ENCODE measurements around the gene L3MBTL3.

The L3MBTL3 gene

DNA sequence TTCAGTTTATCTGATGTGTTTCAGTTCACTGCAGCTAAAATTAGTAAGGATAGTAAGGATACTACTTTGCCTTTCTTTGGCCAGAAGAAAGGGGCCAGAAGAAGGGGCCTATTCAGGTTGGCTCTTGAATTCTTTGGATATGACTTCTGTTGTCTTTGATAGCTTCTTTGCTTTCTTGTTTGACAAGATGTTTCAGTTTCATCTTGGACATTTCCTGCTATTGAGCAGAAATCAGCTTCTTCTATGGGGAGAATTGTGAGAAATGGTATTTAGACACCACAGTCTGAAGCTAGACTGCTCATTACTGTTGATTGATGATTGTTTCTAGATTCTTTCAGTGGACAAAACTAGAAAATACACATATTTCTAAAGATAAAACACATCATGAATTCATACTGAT lies 23.2 kb downstream of the L3MBTL3 start:
- no peaks in the 10 kb centered on the region; the same call in 1 of the 2 replicates for H3K36me3 ChIP-seq (ENCODE audit: insufficient read depth, low read length)
- no peak overlapping the region for H3K9ac ChIP-seq (ENCODE audit: low read depth, low read length)
- H3K9me3 ChIP-seq (ENCODE audit: control insufficient read depth, insufficient read depth, low read length) = no peaks in the 10 kb centered on the region
- 0 out of 2 replicates have a peak, but pooled peaks cover 5% of the 10 kb centered on the region for H3K4me1 ChIP-seq (ENCODE audit: insufficient read depth, low read length)

GRCh38 chr6:130043344-130043743 lies 25.0 kb downstream of the L3MBTL3 start:
- no peaks in the 10 kb centered on the region; the same call in 1 of the 2 replicates for H3K36me3 ChIP-seq (ENCODE audit: insufficient read depth, low read length)
- H3K9me3 ChIP-seq (ENCODE audit: control insufficient read depth, insufficient read depth, low read length) = no peaks in the 10 kb centered on the region
- H3K4me1 ChIP-seq (ENCODE audit: insufficient read depth, low read length) = 0 out of 2 replicates have a peak, but pooled peaks cover 5% of the 10 kb centered on the region
- no peak overlapping the region for H3K9ac ChIP-seq (ENCODE audit: low read depth, low read length)

GRCh38 chr6:130045622-130046021 lies 27.2 kb downstream of the L3MBTL3 start:
- Histone ChIP-seq H3K9ac (ENCODE audit: low read depth, low read length) (no peak overlapping the region), H3K4me1 (ENCODE audit: insufficient read depth, low read length) (0 out of 2 replicates have a peak, but pooled peaks cover 5% of the 10 kb centered on the region), H3K9me3 (ENCODE audit: control insufficient read depth, insufficient read depth, low read length) (no peaks in the 10 kb centered on the region), H3K36me3 (ENCODE audit: insufficient read depth, low read length) (no peaks in the 10 kb centered on the region; the same call in 1 of the 2 replicates)

DNA sequence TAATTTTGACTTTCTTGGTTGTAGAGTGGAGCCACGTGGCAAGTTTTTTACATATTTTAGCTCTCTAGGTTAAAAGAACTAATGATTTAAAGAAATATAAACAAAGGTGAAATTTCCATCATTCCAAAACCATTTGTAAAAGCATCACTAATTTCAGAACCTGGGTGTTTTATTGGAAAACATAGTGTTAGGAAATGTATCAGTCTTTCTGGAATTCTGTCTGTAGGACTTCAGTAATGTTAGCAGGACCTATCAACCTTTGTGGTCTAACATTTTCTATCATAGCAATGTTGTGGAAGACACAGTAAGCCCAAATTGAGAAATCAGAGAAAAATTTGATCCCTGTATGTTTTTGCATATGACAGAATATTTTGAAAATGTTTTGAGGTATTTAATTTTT lies 28.3 kb downstream of the L3MBTL3 start:
- Histone ChIP-seq H3K36me3 (ENCODE audit: insufficient read depth, low read length) (no peaks in the 10 kb centered on the region; the same call in 1 of the 2 replicates), H3K9ac (ENCODE audit: low read depth, low read length) (no peak overlapping the region), H3K4me1 (ENCODE audit: insufficient read depth, low read length) (0 out of 2 replicates have a peak, but pooled peaks cover 5% of the 10 kb centered on the region), H3K9me3 (ENCODE audit: control insufficient read depth, insufficient read depth, low read length) (no peaks in the 10 kb centered on the region)

DNA sequence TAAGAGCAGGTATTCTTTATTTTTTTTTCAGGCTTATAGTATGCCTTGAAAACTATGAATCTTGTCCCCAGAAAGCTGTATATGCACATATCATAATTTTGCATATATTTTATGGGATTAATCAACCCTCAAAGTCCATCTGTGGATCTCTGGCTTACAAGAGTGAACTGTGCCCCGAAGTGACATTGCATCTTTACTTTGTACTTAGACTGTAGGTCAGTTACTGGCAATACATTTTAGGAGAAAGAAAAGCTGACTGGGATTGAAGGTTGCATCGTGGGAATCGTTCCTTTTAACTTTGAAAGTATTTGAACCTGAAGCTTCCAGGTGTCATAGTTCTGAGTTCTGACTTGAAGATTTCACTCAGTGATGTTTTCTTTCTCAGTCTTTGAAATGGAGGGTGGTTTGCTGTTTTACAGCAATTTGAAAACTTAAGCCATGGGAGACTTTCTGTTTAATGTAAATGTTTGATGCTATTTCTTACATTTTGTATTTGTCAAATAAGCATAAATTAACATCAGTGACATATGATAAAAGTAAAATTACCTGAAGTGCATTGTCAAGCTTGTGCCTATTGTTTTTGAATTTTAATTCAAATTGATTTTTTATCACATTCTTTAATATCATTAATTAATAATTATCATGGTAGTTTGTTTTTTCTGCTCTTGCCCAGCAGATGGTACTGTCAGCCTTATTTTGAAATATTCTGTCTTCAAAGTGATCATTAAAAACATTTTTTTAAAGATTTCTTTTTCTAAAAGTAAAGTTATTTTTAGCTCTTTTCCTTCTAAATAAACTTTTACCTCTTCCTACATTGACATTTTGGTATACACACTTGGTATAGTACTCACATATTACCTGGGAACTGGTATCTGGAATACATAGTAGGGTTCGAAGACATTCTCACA lies 29.0 kb downstream of the L3MBTL3 start:
- Histone ChIP-seq H3K36me3 (ENCODE audit: insufficient read depth, low read length) (no peaks in the 10 kb centered on the region; the same call in 1 of the 2 replicates), H3K4me1 (ENCODE audit: insufficient read depth, low read length) (0 out of 2 replicates have a peak, but pooled peaks cover 5% of the 10 kb centered on the region), H3K9ac (ENCODE audit: low read depth, low read length) (no peak overlapping the region), H3K9me3 (ENCODE audit: control insufficient read depth, insufficient read depth, low read length) (no peaks in the 10 kb centered on the region)

DNA sequence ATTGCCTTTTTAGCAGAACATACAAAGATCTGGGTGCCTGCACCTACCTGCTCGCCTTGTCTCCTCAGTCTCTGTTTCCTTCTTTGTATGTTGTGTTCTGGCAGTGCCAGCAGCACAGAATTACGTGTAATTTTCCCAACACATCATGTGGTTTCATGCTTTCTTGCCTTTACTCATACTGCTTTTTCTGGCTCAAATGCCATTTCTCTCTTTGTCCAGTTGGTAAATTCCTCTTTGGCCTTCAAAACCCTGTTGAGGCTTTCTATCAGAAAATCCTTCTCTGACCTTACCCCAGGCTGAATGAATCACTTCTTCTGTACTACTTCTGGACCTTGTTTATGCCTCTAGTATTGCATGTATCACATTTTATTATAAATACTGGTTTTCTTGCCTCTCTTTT lies 31.8 kb downstream of the L3MBTL3 start:
- H3K9ac ChIP-seq (ENCODE audit: low read depth, low read length) = no peak overlapping the region
- no peaks in the 10 kb centered on the region; the same call in 1 of the 2 replicates for H3K36me3 ChIP-seq (ENCODE audit: insufficient read depth, low read length)
- no peaks in the 10 kb centered on the region for H3K4me1 ChIP-seq (ENCODE audit: insufficient read depth, low read length)
- H3K9me3 ChIP-seq (ENCODE audit: control insufficient read depth, insufficient read depth, low read length) = no peaks in the 10 kb centered on the region

DNA sequence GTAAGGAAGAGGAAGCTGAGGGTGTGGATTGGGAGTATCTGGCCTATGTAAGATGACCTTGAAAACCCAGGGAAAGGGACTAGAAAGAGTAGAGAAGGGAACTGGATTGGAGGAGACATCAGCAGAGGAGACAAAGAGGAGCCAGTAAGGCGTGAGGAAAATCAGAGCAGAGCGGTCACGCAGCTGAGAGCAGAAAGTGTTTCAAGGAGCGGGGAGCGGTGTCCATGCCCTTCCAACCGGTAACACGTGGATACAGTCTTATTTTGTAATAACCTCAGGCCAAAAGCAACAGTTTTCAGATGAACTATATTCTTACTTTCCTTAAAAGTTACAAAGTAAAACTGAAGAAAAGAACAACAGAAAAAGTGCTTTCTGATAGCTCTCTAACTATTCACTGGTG lies 36.3 kb downstream of the L3MBTL3 start:
- Histone ChIP-seq H3K9me3 (ENCODE audit: control insufficient read depth, insufficient read depth, low read length) (no peaks in the 10 kb centered on the region), H3K9ac (ENCODE audit: low read depth, low read length) (no peak overlapping the region), H3K4me1 (ENCODE audit: insufficient read depth, low read length) (no peaks in the 10 kb centered on the region), H3K36me3 (ENCODE audit: insufficient read depth, low read length) (peaks cover 4% of the 10 kb centered on the region; the same call in 1 of the 2 replicates)

DNA sequence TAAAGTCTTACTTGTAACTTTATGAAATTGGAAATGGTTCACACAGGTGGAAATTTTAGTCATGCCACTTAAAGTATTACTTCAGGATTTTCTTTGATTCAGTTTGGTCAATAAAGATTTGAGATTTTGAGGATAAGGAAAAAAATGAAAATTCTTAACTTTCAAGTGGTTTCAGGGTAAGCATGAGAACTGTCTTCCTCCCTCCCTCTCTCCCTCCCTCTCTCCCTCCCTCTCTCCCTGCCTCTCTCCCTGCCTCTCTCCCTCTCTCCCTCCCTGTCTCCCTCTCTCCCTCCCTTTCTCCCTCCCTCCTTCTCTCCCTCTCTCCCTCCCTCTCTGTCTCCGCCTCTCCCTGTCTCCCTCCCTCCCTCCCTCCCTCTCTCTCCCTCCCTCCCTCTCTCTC lies 36.9 kb downstream of the L3MBTL3 start:
- H3K9ac ChIP-seq (ENCODE audit: low read depth, low read length) = no peak overlapping the region
- H3K36me3 ChIP-seq (ENCODE audit: insufficient read depth, low read length) = peaks cover 4% of the 10 kb centered on the region; the same call in 1 of the 2 replicates
- H3K4me1 ChIP-seq (ENCODE audit: insufficient read depth, low read length) = no peaks in the 10 kb centered on the region
- H3K9me3 ChIP-seq (ENCODE audit: control insufficient read depth, insufficient read depth, low read length) = no peaks in the 10 kb centered on the region

DNA sequence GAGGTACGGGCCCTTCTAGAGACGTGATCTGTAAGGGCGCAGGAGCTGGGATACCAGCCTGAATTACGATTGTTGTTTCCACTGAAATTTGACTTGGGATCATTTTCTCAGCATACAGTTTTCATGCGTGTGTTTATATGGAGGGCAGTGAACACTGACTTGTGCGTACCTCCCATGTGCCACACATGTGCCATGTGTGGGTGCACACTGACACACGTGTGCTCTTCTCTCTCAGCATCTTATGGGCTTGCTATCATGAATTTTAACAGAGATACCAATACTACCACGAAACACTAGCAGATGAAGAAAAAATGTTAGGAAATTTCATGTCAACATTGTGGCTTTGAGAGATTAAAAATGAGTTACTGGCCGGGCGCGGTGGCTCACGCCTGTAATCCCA lies 39.1 kb downstream of the L3MBTL3 start:
- Histone ChIP-seq H3K36me3 (ENCODE audit: insufficient read depth, low read length) (peaks cover 4% of the 10 kb centered on the region; the same call in 1 of the 2 replicates), H3K9me3 (ENCODE audit: control insufficient read depth, insufficient read depth, low read length) (no peaks in the 10 kb centered on the region), H3K9ac (ENCODE audit: low read depth, low read length) (no peak overlapping the region), H3K4me1 (ENCODE audit: insufficient read depth, low read length) (no peaks in the 10 kb centered on the region)

DNA sequence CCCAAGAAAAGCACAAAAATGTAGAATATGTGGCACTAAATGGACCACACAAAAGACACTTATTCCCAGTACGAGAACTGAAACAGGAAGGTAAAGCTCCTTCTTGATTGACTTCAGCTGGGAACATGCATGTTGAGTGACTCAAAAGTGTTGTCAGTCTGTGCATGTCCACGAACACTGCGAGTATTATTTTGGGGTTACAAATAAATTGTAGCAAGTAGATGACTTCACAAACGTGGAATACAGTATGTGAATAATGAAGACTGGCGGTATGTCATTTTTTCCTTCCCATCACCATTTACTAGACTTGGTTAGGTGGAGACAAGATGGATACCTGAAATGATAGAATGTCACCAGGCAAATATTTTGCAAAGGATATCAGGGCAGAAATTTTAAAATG lies 45.4 kb downstream of the L3MBTL3 start:
- Histone ChIP-seq H3K9ac (ENCODE audit: low read depth, low read length) (no peak overlapping the region), H3K36me3 (ENCODE audit: insufficient read depth, low read length) (no peaks in the 10 kb centered on the region)

GRCh38 chr6:130065609-130066156 lies 47.3 kb downstream of the L3MBTL3 start:
- no peak overlapping the region for H3K9ac ChIP-seq (ENCODE audit: low read depth, low read length)
- H3K9me3 ChIP-seq (ENCODE audit: control insufficient read depth, insufficient read depth, low read length) = no peaks in the 10 kb centered on the region
- no peaks in the 10 kb centered on the region for H3K36me3 ChIP-seq (ENCODE audit: insufficient read depth, low read length)

More for the DNA sequence above, 45.4 kb downstream of the L3MBTL3 start:
- no peaks in the 10 kb centered on the region for H3K4me1 ChIP-seq (ENCODE audit: insufficient read depth, low read length)
- no peaks in the 10 kb centered on the region for H3K9me3 ChIP-seq (ENCODE audit: control insufficient read depth, insufficient read depth, low read length)

GRCh38 chr6:130069485-130069884 lies 51.1 kb downstream of the L3MBTL3 start:
- no peaks in the 10 kb centered on the region for H3K4me1 ChIP-seq (ENCODE audit: insufficient read depth, low read length)
- H3K9me3 ChIP-seq (ENCODE audit: control insufficient read depth, insufficient read depth, low read length) = no peaks in the 10 kb centered on the region
- no peaks in the 10 kb centered on the region for H3K36me3 ChIP-seq (ENCODE audit: insufficient read depth, low read length)
- H3K9ac ChIP-seq (ENCODE audit: low read depth, low read length) = no peak overlapping the region

More at GRCh38 chr6:130065609-130066156, 47.3 kb downstream of the L3MBTL3 start:
- H3K4me1 ChIP-seq (ENCODE audit: insufficient read depth, low read length) = no peaks in the 10 kb centered on the region

- Histone ChIP-seq H3K9ac (ENCODE audit: low read depth, low read length) (no peak overlapping the region), H3K9me3 (ENCODE audit: control insufficient read depth, insufficient read depth, low read length) (no peaks in the 10 kb centered on the region), H3K36me3 (ENCODE audit: insufficient read depth, low read length) (no peaks in the 10 kb centered on the region)
Measured at GRCh38 chr6:130070326-130070725, 51.9 kb downstream of the L3MBTL3 start.

GRCh38 chr6:130070792-130071191 lies 52.4 kb downstream of the L3MBTL3 start:
- Histone ChIP-seq H3K36me3 (ENCODE audit: insufficient read depth, low read length) (no peaks in the 10 kb centered on the region), H3K4me1 (ENCODE audit: insufficient read depth, low read length) (no peaks in the 10 kb centered on the region), H3K9me3 (ENCODE audit: control insufficient read depth, insufficient read depth, low read length) (no peaks in the 10 kb centered on the region), H3K9ac (ENCODE audit: low read depth, low read length) (no peak overlapping the region)

More at GRCh38 chr6:130070326-130070725, 51.9 kb downstream of the L3MBTL3 start:
- no peaks in the 10 kb centered on the region for H3K4me1 ChIP-seq (ENCODE audit: insufficient read depth, low read length)

Measured in ES-I3 (cell line).